SIG-M5 (cell line): ENCODE results near the gene PEX5L.
"Not testable (repeated sequence)": the region's sequence is repeated elsewhere in the genome, so short reads cannot be mapped to it uniquely, and the experiment has no call there.

Experiments
- DNase-seq: peaks from one replicate; lab custom pipeline; 2025; lab: John Stamatoyannopoulos, UW

The PEX5L gene

GRCh38 chr3:179833294-179833693 lies 203.4 kb downstream of the PEX5L start:
- DNase-seq: no peak

DNA sequence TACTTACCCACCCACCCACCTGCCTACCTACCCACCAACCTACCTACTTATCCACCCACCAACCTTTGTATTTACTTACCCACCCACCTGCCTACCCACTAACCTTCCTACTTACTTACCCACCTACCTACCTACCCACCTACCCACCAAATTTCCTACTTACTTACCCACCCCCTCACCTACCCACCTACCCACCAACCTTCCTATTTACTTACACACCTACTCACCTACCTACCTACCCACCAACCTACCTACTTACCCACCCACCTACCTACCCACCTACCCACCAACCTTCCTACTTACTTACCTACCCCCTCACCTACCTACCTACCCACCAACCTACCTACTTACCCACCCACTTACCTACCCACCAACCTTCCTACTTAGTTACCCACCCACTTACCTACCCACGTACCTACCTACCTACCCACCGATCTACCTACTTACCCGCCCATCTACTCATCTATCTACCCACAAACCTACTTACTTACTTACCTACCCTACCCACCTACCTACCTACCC lies 204.3 kb downstream of the PEX5L start:
- no peak for DNase-seq

DNA sequence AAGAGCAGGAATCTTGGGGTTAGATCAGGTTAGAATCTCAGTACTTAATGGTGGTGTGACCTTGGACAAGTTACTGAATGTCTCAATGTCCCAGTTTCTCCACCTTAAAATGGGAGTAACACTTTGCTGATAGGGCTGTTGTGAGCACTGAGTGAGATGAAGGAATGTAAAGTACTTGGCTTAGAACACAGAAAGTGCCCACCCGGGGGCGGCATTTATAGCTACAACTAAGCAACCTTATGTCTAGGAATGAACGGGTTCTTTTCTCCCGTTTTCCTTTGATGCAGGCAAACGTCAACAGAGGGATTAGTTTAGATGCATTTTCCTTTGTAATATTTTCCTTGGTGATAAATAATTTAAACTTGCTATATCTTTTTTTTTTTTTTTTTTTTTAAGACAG lies 207.3 kb downstream of the PEX5L start:
- no peak for DNase-seq

DNA sequence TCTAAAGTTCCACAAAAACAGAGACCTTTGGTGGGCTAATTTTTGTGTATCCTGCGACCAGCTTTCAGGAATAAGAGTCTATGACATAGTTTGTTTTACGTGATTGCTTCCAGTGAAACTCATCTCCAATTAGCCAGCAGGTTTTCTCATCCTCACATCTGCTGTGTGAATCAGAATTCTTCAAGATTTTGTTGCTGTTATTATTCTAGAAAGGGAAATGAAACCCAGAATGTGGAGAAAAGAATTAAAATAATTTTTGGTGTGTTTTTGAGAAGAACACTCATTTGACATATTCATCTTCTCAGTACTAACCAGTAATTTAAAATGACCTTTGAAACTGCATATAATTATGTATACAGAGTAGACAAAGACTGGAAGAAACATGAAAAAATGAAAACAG lies 208.0 kb downstream of the PEX5L start:
- DNase-seq: no peak

DNA sequence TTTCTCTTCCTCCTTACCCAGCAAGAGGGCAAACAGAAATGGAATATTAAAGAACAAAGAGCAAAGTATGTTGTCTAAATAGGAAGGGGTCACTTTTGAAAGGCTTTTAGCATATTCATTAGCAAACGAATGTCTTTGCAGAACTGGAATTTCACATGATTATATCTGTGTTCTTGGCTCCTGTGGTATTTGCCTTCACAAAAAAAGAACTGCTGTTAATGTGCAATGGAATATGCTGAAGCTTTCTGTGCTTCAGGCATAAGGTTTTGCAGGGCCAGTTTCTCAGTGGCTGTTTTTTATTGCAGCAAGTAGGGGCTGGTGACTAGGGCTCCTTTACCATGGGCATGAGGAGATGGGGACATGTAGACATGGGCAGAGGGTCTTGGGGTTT lies 210.5 kb downstream of the PEX5L start:
- DNase-seq: no peak

DNA sequence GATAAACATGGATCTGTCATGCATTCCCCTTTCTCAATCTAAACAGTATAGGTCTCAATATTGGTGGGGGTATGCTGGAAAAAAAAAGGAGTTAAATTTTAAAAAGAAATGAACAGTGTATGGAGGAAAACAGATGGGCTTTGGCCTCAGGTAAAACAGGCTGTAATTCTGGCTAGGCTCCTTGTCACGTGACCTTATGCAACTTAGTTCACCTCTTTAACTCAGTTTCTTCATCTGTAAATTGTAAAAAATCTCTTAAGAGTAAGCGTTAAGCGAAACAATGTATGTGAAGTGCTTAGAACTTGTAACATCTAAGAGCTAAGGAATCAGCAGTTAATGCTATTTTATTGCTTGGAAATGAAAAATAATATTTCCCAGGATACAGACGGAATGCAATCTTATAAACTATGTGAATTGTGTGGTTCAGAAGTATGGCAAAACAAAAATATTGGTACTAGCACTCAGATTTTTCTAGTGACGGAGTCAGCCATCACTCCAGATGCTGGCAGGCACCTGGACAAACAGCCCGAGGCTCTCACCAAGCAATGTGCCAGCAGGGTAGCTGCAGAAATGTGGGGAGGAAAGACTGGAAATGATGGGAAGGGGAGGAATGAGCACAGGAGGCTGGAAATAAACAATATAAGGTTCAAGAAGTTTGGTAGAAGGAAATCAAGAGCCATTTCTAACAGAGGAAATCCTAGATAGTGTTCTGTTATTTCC lies 211.1 kb downstream of the PEX5L start:
- no peak for DNase-seq

DNA sequence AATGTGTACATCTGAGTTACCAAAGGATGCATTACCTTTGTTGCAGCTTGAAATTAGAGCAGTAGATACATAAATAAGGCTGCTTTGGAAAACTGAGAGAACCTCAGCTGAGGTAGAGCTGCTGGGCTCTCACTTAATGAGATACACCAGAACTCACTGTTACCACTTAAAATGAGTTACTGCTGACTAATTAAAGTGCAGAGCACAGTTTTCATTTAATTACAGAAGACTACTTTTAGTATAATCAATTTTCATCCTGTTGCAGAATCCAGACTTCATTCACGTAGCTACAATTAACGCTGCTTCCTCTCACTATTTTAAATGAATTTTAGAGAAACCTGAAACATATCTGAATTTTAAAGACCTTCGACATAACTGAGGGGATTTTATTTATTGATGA lies 214.4 kb downstream of the PEX5L start:
- DNase-seq: no peak

DNA sequence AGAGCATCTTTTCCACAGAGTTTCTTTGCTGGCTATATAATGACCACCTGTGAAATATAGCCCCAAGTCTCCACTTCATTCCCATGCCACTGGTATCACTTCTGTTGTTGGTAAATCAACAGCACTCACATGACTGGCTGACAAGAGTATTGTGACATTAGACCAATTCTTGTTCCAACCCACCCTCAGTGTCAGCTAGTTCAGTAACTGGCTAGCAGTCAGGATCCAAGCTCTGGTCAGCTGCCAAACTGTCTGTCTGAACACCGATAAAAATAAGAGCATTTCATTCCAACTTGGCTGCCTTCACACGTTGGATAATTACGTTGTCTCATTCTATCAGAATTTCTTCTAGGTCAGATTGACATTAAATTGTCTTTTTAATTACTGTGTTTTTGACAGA lies 217.4 kb downstream of the PEX5L start:
- DNase-seq: no peak

DNA sequence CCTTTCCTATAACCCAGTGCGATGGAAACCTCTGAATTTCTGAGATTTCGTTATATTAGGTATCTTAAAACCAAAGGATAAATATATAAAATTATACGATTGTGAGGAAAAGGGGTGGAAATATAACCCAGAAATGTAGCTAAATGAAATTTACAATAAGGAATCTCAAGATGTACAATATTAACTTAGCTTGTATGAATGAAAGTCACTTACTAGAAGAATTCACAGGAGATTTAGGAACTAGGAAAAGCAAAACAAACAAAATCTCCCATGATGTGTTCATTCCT lies 224.7 kb downstream of the PEX5L start:
- no peak for DNase-seq

DNA sequence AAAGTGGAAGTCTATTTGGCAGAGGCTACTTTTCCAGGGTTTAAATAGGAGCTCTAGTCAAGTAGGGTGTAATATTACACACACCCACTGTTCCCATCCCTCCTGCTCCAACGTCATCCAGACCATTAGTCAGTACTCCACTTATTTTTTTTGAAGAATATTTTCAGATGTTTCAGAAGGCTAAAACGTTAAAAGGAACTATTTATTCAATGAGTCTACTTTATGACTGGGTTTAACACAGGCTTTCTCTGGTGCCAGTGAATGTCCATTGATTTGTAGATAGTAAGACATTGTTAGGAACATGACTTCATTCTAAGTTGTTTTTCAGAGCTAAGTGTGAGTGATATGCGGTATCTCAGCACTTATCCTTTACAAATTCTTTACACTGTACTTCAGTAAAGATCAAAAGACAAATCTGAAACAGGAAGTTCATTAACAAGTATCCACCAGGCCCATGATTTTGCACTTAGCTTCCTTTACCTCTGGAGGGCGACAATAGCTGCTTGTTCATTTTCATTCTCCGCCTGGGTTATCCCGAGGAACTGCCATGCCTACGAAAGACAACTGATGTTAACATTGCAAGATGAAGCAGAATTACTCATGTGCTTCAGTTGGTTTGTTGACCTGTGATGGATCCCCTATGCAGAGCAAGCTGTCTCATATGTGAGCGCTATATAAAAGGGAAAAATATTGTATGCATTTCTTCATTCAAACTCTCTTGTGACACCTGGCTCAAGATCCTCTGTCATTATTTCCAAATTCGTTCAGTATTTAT lies 225.2 kb downstream of the PEX5L start:
- DNase-seq: peak; percentile 8

- no peak for DNase-seq
These were observed 227.1 kb downstream of the PEX5L start for GRCh38 chr3:179809639-179810038.

GRCh38 chr3:179807588-179807987 lies 229.1 kb downstream of the PEX5L start:
- DNase-seq: no peak

GRCh38 chr3:179806177-179806576 lies 230.6 kb downstream of the PEX5L start:
- no peak for DNase-seq

- DNase-seq: no peak
These were observed 234.9 kb downstream of the PEX5L start for GRCh38 chr3:179801856-179802255.

DNA sequence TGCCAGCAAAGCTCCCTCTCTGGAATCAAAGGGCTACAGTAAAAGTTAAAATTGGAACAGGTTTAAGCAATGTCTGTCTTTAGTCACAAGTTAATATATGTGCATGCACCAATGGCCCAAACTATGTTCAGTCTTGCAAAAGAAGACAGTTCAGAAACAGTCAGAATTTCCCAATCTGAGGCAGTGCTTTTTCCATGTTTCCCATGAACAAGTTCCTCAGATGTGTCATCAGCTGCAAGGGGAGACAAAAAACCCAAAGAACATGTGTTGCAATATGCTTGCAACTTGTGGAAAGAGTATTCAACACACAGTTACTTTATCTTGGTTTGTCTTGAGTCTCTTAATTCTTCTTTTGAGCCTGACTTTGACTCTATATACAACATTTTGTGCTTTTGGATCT lies 235.5 kb downstream of the PEX5L start:
- peak; percentile 58 for DNase-seq

- DNase-seq: no peak
These were observed 239.5 kb downstream of the PEX5L start for GRCh38 chr3:179797192-179797591.

DNA sequence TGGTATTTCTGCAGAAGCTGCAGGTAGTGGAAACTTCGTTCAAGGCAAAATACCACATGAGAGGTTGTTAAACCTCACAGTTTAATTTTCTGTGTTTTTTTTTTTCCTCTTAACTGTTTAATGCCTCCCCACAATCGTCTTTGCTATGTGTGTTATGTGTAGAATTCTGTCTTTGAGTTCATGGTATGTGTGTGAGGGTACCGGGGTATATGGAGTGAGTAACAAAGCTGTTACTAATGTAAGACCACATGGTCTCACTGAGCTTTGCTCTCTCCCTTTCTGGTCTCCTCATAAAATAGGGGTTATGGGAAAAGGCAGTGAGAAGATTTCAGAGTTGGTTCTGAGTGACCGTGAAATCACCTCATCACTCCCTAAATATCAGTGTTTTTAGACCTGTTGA lies 240.3 kb downstream of the PEX5L start:
- DNase-seq: no peak

DNA sequence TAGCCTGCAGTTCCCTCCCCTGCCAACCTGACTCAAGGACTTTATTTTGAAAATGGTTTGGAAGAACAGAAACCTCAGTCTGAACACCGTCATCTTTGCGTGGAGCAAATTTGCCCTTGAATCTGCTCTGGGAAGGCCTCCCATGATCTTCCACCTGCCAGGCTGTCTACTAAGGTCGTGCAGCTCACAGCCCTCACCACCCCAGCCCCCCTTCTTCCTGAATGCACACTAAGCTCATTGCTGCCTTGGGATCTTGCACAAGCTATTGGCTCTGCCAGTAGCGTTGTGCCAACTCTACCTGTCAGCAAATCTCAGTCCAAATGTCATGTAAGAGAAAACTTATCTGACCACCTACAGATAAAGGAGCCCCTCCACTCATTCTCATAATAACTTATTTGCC lies 242.4 kb downstream of the PEX5L start:
- no peak for DNase-seq

DNA sequence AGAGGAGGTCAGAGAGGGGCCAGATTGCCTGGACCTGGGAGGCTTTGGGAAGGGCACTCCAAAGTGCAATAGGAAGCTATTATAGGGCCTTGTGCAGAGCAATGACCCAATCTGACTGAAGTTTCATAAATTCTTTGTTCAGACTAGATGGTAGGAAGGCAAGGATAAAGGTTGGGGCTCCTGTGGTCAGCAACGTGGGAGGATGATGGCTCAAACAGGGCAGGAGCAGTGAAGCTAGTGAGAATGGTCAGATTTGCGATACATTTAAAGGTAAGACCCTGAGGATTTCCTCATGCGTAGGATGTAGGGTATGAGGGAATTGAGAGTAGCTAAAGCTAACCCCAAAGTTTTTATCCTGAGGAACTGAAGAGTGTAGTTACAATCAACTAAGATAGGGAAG lies 244.9 kb downstream of the PEX5L start:
- no peak for DNase-seq

DNA sequence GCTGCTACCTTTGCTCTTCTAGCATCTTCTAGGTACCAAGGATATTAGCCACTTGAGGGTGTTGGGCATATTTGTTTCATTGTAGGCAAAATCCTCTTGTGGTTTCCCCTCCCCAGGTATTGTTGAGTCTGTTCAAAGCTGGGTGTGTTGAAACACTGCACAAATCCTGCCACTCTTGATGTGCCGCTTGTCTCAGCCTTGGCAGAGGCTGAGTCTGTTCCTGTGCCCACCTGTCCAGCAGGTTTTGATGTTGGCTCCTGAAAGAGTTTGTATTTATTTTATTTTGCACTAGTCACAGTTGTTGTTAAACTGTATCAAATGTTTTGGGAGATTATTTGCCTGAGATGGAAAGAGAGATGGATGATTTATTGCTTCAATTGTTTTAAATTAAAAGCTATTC lies 247.7 kb downstream of the PEX5L start:
- DNase-seq: no peak

DNA sequence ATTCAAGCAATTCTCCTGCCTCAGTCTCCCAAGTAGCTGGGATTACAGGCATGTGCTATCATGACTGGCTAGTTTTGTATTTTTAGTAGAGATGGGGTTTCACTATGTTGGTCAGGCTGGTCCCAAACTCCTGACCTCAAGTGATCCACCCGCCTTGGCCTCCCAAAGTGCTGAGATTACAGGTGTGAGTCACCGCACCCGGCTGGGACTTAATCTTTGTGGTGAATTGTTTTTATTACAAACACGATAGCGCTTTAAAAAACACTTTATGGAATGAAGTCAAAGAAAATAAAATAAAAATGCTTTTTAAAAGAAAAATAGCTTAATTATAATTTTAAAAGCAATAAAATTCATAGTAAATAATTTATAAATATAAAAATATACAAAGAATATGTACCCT lies 253.9 kb downstream of the PEX5L start:
- DNase-seq: not testable (repeated sequence)

GRCh38 chr3:179775416-179776122 lies 261.2 kb downstream of the PEX5L start:
- no peak for DNase-seq

DNA sequence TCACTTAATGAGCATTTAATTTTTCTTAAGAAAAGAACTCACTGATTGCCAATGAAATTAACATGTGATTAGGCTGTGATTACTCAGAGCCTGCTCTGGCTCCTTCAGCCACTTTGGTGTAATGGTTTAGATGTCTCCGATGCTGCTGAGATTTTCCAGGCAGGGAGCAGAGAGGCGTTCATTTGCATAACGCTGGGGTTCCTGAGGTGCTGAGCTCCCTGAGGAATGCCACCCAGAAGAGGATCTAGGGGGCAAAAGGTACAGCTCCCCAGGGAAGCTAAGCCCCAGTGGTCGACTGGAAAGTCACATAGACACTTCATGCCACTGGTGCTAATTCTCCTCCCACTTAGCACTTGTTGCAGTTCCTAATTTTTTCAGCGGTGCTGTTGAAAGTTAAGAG lies 264.4 kb downstream of the PEX5L start:
- DNase-seq: no peak
